ENCODE results near the gene RNGTT.

DNA sequence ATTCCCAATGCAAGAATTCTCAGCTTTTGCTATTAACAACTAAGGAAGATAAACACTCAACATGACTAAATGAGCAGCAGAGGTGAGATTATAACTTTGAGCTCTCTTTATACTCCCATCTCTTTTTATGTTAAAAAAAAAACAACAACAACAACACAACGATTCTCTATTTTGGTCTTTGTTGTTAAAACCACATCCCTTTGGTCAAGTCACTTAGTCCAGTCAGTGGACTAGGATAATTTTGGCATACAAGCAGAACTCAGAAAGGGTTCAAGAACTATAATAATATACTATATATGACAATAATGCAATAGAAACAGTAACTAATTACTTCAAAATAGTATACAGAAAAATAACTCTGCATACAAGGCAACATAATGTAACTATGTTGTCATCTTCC, 312.4 kb downstream of the RNGTT start:
- TF ChIP-seq POLR2A (IDR thresholded peaks at IDR 0.05; ENCODE audit: low read depth, low read length) (no peak), POLR2AphosphoS5 (IDR thresholded peaks at IDR 0.05; ENCODE audit: low read depth, low read length) (no peak), TAF1 (IDR thresholded peaks at IDR 0.05; ENCODE audit: low read depth, low read length) (no peak), SPI1 (IDR thresholded peaks at IDR 0.05; ENCODE audit: low read depth, low read length) (no peak), POU2F2 (IDR thresholded peaks at IDR 0.05; ENCODE audit: low read depth, low read length) (no peak)

Data from GM12891 (cell line).